H54 (cell line): ENCODE results near the gene MAML1.
"Not testable (repeated sequence)": the region's sequence is repeated elsewhere in the genome, so short reads cannot be mapped to it uniquely, and the experiment has no call there.

Source experiments
- DNase-seq: peaks from one replicate; pipeline ENCODE4 v3.0.0; 2011; ENCODE audit warnings: low spot score, mixed read lengths; ENCODE audit not compliant: insufficient read length
- FAIRE-seq: peaks from 3 replicates; lab custom pipeline; 2011; peaks lifted over from hg19 to GRCh38; lab: Jason Lieb, UNC
- POLR2A ChIP-seq: IDR thresholded peaks from 2 replicates; pipeline ENCODE4 v1.6.1; 2011; ENCODE audit warnings: low read depth, mild to moderate bottlenecking, low read length

Gene MAML1

DNA sequence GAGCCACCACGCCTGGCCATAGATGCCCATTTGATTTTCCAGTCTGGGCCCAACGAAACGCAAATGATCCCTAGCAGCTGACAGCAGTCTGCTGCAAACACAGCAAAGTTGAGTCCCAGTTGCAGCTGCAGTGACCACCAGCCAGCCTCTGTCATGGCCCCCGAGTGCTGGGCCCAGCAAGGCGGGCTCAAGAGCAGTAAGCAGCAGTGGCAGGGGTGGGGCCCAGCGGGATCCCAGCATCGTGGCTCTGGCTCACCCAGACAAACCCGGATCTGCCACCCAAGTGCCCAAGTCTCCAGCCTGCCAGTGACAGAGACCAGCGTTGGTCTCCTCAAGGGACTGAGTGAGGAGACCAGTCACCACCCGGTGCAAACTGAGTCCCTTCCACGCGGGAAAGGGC lies 54.2 kb downstream of the MAML1 start:
- TF ChIP-seq POLR2A, result no peak
- no peak for DNase-seq
- FAIRE-seq, result no peak

DNA sequence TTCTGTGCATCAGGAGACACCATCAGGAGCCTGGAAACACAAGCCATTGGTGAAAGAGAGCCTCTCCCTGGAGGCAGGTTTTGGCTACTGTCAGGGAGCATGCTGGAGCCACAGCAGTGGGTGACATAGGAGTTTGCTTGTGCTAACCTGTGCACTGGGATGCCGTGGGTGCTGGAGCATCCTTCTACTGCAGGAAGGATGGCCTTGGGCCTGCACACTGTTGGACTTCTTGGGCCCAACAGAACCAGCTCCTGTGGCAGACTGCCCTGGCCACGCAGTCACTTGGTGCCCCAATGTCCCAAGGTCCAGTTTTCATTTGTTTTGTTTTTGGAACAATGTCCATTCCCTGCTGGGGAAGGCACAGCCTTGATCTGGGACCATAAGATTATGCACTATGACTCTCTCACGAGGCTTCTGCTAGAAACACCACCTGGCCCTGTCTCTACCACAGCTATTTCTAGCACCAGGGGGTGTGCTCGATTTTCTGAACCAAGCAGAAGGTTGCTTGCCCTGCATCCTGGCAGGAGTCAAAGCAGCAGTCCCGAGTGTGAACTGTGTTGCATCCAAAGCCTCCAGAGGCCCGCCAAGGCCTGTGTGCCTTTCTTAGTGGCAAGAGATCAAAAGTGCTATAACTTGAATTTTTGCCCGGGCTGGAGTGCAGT lies 55.7 kb downstream of the MAML1 start:
- FAIRE-seq (no peak), DNase-seq (no peak)
- TF ChIP-seq POLR2A, result no peak

GRCh38 chr5:179789278-179789677 lies 56.7 kb downstream of the MAML1 start:
- DNase-seq, FAIRE-seq: not testable (repeated sequence)

DNA sequence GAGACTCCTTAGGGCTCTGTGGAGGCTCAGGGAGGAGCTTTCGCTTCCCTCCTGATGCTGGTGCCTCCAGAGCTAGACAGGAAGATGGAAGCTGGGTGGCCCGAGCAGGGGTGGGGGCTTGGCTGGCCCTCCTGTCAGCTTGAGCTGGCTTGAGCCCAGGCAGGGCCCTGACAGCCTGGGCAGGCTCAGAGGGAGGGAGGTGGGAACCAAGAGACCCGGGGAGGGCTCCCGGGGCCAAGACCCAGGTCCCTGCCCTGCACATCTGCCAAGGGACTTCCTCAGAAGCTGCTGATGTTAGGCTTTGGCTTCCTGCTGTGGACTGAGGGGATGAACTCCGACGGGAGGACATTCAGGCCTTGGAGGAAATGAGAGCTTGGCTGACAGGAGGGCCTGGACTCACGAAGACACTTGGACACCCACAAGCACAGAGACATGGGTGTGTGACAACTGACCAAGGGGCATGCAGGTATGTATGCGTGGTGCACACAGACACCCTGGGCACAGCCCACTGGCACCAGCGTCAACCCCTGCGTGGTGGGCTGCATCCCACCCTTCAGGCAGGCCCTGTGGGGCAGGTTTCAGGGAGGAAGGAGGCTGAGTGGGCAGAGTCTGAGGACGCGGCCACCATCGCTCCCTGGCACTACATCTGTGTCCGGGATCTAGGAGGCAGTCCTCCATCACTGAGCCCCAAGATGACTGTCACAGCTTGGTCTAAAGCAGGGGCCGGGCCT lies 59.4 kb downstream of the MAML1 start:
- no peak for FAIRE-seq
- no peak for DNase-seq
- no peak for TF ChIP-seq POLR2A

- DNase-seq (no peak), FAIRE-seq (no peak)
- no peak for TF ChIP-seq POLR2A
These were observed 60.2 kb downstream of the MAML1 start for GRCh38 chr5:179792612-179793467.

DNA sequence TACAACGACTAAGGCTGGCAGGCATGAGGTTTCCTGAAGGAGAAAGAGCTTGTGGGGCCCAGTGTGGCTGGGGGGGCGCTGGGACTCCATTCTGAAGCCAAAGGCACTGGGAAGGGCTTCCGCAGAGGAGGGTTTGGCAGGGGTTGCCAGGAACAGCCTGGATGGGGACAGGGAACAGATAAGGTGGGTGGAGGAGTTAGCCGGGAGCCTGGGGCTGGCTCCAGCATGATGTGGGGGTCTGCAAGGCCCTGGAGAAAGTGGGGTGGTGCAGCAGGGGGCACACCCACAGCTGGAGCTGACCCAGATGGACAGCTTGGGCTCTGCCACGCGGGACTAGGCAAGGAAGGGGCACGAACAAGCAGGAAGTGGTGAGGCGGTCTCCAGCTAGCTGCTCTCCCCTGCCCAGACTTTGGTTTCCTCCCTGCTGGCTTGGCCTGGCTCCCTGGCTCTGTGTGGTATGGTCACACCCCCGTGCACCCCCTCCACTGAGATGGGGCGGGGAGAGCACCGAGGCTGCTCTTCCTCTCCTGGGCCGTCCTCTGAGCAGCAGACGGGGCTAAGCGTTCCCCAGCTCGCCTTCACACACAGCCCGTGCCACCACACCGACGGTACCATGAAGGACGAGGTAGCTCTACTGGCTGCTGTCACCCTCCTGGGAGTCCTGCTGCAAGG lies 61.0 kb downstream of the MAML1 start, which contains the start of gene LTC4S:
Gene LTC4S (plus strand): TSS at position 519 of the 672 bp plus-strand sequence. CDS start 95 bp downstream, at position 614.
- FAIRE-seq (no peak), DNase-seq (no peak)
- TF ChIP-seq POLR2A, result no peak

- FAIRE-seq (no peak), DNase-seq (no peak)
- no peak for TF ChIP-seq POLR2A
These were observed 61.5 kb downstream of the MAML1 start for GRCh38 chr5:179794171-179794570.

- DNase-seq (no peak), FAIRE-seq (no peak)
- 0 out of 2 replicates have a peak, but pooled peaks have one; percentile 4 for TF ChIP-seq POLR2A
These were observed 62.0 kb downstream of the MAML1 start for GRCh38 chr5:179794575-179794974.

DNA sequence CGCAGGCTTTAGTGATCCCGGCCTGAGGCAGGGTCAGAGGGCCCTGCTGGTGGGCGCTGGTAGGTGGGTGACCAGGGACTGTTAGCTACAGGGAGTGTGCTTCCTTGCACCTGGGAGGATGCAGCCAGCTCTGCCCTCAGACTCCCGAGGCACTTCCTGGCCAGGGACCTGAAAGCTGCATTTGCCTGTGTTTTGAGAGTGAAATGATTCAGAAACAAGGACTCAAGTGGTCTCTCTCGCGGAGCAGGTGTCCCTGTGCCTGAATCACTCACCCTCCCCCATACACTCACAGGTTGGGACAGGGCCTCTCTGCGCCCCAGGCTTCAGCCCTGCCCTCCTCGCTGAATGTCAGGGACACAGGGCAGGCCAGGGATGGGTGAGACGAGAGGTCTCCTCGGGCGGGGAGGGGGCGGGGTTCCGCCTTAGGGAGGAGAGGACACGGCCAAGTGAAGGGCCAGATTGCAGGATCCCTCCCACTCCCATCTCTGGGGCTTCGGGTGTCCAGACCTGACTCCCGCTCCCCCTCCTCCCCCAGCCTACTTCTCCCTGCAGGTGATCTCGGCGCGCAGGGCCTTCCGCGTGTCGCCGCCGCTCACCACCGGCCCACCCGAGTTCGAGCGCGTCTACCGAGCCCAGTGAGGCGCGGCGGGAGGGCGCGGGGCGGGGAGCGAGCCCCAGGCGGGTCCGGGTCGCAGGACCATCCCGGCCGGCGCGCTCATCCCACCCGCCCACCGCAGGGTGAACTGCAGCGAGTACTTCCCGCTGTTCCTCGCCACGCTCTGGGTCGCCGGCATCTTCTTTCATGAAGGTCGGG lies 62.6 kb downstream of the MAML1 start:
- FAIRE-seq, result no peak
- no peak for TF ChIP-seq POLR2A
- DNase-seq, result no peak

GRCh38 chr5:179795863-179796833 lies 63.5 kb downstream of the MAML1 start:
- no peak for FAIRE-seq
- peak; percentile 26; the same call in 1 of the 2 replicates for TF ChIP-seq POLR2A

DNA sequence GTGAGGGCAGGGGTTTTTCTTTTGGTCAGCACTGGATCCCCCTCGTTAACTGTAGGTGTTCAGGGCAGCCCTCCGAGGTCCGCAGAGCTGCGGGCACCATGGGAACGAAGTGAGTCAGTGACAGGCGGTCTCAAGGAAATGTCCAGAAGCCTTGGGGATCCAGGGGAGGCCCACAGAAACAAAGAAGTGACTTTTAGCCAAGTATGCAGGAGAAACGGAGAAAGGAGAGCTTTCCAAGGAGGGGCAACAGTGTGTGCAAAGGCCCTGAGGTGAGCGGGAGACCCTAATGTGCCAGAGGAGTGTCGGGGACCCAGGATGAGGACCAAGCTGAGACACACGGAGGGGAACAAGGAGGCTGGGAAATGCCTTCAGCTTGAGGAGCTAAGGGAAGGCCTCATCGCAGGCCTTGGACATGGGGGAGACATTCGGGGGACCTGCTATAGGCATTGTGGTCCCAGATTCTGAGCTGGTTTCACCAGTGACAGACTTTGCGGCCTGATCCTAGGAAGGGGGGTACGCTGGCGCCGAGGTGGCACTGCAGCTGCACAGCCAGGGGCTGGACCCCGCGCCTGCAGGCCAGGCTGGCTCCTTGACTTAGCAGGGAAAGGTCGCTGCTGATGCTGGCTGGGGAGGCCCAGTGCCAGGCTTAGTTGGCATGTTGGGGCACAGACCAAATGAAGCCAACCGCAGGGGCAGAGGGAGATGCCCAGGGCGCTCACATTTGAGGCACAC lies 64.4 kb downstream of the MAML1 start:
- no peak for DNase-seq
- FAIRE-seq, result no peak

More at GRCh38 chr5:179795863-179796833, 63.5 kb downstream of the MAML1 start:
- peak; percentile 82 for DNase-seq

DNA sequence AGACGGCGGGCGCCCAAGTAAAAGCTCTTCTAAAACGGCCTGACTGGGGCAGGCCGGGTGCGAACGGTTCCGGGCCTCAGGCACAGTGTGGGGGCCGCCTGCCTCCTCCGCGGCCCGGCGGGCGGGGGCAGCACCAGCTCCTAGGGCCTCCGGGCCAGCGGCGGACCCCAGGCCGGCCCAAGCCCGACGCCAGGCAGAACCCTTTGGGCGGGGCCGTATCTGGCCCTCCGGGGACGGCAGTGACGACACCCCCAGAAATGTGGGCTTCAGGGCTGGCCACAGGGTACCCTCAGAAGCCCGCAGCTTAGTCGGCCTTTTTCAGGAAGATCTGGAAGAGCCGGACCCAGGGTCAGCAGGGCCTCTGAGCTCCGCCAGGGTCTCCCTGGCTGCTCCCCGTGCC lies 65.1 kb downstream of the MAML1 start:
- no peak for DNase-seq
- no peak for FAIRE-seq
- TF ChIP-seq POLR2A, result no peak

More for the DNA sequence above, 64.4 kb downstream of the MAML1 start:
- no peak for TF ChIP-seq POLR2A
